ENCODE data around the gene PLPP1.

Gene PLPP1

DNA sequence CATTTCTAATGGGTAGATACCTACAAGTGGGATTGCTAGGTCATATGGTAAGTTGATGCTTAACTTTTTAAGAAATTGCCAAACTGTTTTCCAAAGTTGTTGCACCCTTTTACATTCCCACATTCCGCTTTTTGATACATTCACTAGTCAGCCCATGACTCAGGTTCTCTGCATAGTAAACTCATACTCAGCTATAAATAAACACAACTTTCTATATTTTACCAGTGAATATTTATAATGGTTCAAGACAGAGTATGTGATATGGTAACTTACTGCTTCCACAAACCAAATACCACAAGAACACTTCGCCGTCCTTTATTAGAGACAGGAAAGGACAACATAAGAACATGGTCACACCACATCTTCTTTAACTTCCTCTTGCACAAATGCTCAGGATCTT is 54.0 kb downstream of the PLPP1 start:
- TF ChIP-seq, protein P1, sequence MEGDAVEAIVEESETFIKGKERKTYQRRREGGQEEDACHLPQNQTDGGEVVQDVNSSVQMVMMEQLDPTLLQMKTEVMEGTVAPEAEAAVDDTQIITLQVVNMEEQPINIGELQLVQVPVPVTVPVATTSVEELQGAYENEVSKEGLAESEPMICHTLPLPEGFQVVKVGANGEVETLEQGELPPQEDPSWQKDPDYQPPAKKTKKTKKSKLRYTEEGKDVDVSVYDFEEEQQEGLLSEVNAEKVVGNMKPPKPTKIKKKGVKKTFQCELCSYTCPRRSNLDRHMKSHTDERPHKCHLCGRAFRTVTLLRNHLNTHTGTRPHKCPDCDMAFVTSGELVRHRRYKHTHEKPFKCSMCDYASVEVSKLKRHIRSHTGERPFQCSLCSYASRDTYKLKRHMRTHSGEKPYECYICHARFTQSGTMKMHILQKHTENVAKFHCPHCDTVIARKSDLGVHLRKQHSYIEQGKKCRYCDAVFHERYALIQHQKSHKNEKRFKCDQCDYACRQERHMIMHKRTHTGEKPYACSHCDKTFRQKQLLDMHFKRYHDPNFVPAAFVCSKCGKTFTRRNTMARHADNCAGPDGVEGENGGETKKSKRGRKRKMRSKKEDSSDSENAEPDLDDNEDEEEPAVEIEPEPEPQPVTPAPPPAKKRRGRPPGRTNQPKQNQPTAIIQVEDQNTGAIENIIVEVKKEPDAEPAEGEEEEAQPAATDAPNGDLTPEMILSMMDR (IDR thresholded peaks at IDR 0.05; ENCODE audit: low read depth, low read length) = no peak
- Histone ChIP-seq H3K9me3 (no peaks in the 10 kb centered on the region), H3K36me3 (no peaks in the 10 kb centered on the region), H3K4me1 (no peaks in the 10 kb centered on the region), H3K27me3 (no peaks in the 10 kb centered on the region), H3K4me3 (ENCODE audit: low read depth, low read length) (no peak overlapping the region)
- DNase-seq = no peak

DNA sequence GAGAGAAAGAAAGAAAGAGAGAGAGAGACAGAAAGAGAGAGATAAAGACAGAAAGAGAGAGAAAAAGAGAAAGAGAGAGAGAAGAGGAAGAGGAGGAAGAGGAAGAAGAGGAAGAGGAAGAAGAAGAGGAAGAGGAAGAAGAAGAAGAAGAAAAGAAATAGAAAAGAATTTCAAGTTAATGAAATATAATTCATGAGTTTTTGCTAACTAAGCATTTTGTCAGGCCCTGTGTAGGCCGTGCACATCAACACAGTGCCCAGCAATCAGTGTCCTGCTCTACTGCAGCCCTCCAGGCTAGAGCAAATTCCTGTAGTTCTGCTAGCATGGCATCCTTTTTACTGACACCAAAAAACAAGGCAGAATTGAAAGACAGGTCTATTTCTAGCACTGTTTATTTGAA is 62.1 kb downstream of the PLPP1 start:
- Histone ChIP-seq H3K36me3 (no peaks in the 10 kb centered on the region), H3K4me1 (no peaks in the 10 kb centered on the region), H3K27me3 (no peaks in the 10 kb centered on the region), H3K4me3 (ENCODE audit: low read depth, low read length) (no peak overlapping the region), H3K9me3 (no peaks in the 10 kb centered on the region)
- no peak for DNase-seq
- TF ChIP-seq, protein P1 (IDR thresholded peaks at IDR 0.05; ENCODE audit: low read depth, low read length) = no peak

DNA sequence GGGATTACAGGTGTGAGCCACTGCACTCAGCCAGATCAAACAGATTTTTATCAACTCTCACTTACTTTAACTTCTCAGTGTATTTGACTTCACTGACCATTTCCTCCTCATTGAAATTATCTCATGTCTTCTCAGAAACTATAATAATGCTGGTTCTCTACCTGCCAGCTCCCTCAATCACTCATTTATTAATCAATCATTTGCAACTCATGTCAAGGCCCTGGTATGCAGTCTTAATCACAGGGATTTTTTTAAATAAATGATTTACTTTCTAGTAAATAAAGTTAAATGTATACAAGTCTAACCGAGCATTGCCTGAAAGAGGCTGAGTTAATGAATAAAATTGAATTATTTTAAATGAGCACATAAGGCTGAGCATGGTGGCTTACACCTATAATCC is 63.3 kb downstream of the PLPP1 start:
- Histone ChIP-seq H3K4me3 (ENCODE audit: low read depth, low read length) (no peak overlapping the region), H3K9me3 (no peaks in the 10 kb centered on the region), H3K27me3 (no peaks in the 10 kb centered on the region), H3K36me3 (no peaks in the 10 kb centered on the region), H3K4me1 (no peaks in the 10 kb centered on the region)
- DNase-seq = no peak
- TF ChIP-seq, protein P1 (IDR thresholded peaks at IDR 0.05; ENCODE audit: low read depth, low read length) = no peak

DNA sequence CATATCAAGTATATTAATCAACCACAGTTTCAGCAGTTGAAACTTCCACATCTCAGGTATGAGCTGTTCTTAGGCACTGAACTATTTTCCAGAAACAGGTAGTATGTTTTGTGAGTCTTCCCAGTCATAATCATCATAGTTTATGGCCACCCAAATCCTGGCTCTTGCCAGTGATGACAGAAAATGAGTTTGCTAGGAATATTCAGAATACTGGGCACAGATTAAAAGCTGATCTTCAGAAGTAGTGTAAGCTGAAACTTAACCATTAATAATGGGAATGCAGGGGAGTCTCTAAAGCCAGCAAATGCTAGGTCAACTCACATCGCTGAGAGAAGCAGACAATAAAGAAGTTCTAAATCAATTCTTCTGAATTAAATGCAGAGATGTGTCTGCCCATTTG is 64.5 kb downstream of the PLPP1 start:
- Histone ChIP-seq H3K4me1 (no peaks in the 10 kb centered on the region), H3K9me3 (no peaks in the 10 kb centered on the region), H3K4me3 (ENCODE audit: low read depth, low read length) (no peak overlapping the region), H3K27me3 (no peaks in the 10 kb centered on the region), H3K36me3 (no peaks in the 10 kb centered on the region)
- TF ChIP-seq, protein P1 (IDR thresholded peaks at IDR 0.05; ENCODE audit: low read depth, low read length) = no peak
- DNase-seq = no peak

DNA sequence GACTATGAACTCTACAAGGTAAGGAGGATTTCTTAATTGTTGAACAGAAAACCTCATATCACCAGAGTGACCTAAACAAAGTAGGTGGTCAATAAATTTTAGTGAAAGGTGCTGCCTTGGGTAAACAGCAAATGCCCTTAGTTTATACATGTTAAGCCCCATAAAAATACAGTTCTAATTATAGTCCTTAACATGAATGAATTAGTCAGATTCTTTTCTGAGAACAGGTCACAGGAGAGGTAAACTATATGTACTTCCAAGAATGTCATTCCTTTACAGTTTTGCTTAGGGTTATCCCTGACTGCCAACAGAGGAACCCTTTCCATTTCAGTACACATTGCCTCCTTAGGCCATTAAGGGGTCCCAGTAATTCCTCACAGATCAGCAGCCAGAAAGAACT is 64.9 kb downstream of the PLPP1 start:
- H3K4me1 ChIP-seq = no peaks in the 10 kb centered on the region
- no peaks in the 10 kb centered on the region for H3K9me3 ChIP-seq
- no peak for DNase-seq
- no peaks in the 10 kb centered on the region for H3K27me3 ChIP-seq
- TF ChIP-seq, protein P1 (IDR thresholded peaks at IDR 0.05; ENCODE audit: low read depth, low read length) = no peak
- no peak overlapping the region for H3K4me3 ChIP-seq (ENCODE audit: low read depth, low read length)
- no peaks in the 10 kb centered on the region for H3K36me3 ChIP-seq

DNA sequence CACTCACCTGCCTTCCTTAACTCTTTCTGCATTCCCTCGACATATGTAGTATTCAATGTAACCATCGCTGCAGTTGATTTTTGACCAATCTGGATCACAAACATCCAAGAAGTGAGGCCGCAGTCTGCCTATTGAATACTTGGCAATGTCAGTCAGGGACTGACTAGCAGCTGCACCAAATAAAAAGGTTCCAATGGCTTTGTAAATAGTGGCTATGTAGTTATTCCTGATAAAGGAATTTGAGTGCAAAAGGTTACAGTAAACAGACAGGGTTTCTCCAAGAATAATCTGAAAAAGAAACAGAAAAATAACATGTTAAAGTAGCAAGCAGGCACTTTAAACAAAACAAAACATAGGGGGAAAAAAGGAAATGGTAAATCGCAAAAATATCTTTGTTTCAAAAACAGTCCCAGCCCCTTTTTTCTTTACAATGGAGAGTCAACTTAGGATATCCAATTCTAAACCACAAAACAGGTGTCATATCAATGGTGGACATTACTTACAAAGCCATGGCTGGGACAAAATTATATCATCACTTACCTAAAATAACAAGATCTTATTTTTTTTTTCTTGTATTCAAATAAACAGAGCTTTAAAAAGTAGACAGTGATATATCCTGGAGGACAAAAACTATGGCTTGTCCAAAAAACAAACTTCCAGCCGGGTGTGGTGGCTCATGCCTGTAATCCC is 66.8 kb downstream of the PLPP1 start:
- Histone ChIP-seq H3K9me3 (no peaks in the 10 kb centered on the region), H3K27me3 (no peaks in the 10 kb centered on the region), H3K36me3 (no peaks in the 10 kb centered on the region), H3K4me1 (no peaks in the 10 kb centered on the region), H3K4me3 (ENCODE audit: low read depth, low read length) (no peak overlapping the region)
- no peak for DNase-seq
- TF ChIP-seq, protein P1 (IDR thresholded peaks at IDR 0.05; ENCODE audit: low read depth, low read length) = no peak

Measured in BE2C (cell line).